Raji (cell line): ENCODE results near the gene ATXN1.

ENCODE experiments used
- POLR2A ChIP-seq: IDR thresholded peaks from 2 replicates; pipeline ENCODE4 v1.6.1; 2011; ENCODE audit warnings: low read depth, low read length, control low read depth; ENCODE audit not compliant: insufficient read depth

ATXN1 gene

GRCh38 chr6:16758163-16758975 lies 2.9 kb downstream of the ATXN1 start:
- TF ChIP-seq POLR2A, result no peak

- no peak for TF ChIP-seq POLR2A
These were observed 3.9 kb downstream of the ATXN1 start for GRCh38 chr6:16757332-16757731.

GRCh38 chr6:16756660-16757255 lies 4.5 kb downstream of the ATXN1 start:
- no peak for TF ChIP-seq POLR2A

GRCh38 chr6:16755544-16755943 lies 5.7 kb downstream of the ATXN1 start:
- TF ChIP-seq POLR2A, result no peak

- TF ChIP-seq POLR2A, result no peak
These were observed 6.4 kb downstream of the ATXN1 start for GRCh38 chr6:16754876-16755275.

- TF ChIP-seq POLR2A, result no peak
These were observed 7.0 kb downstream of the ATXN1 start for GRCh38 chr6:16754274-16754673.

- no peak for TF ChIP-seq POLR2A
These were observed 7.9 kb downstream of the ATXN1 start for GRCh38 chr6:16753341-16753740.

- TF ChIP-seq POLR2A, result no peak
These were observed 8.9 kb downstream of the ATXN1 start for GRCh38 chr6:16752206-16752866.

- TF ChIP-seq POLR2A, result no peak
These were observed 9.9 kb downstream of the ATXN1 start for GRCh38 chr6:16751251-16751946.

GRCh38 chr6:16750566-16750965 lies 10.7 kb downstream of the ATXN1 start:
- TF ChIP-seq POLR2A, result no peak

- no peak for TF ChIP-seq POLR2A
These were observed 11.5 kb downstream of the ATXN1 start for GRCh38 chr6:16749516-16750485.

- no peak for TF ChIP-seq POLR2A
These were observed 13.3 kb downstream of the ATXN1 start for GRCh38 chr6:16748025-16748319.

GRCh38 chr6:16747232-16748024 lies 13.8 kb downstream of the ATXN1 start:
- TF ChIP-seq POLR2A, result no peak

- no peak for TF ChIP-seq POLR2A
These were observed 14.4 kb downstream of the ATXN1 start for GRCh38 chr6:16746812-16747211.

- no peak for TF ChIP-seq POLR2A
These were observed 14.9 kb downstream of the ATXN1 start for GRCh38 chr6:16746401-16746800.
